ENCODE measurements around the gene MED13L.

The MED13L gene

DNA sequence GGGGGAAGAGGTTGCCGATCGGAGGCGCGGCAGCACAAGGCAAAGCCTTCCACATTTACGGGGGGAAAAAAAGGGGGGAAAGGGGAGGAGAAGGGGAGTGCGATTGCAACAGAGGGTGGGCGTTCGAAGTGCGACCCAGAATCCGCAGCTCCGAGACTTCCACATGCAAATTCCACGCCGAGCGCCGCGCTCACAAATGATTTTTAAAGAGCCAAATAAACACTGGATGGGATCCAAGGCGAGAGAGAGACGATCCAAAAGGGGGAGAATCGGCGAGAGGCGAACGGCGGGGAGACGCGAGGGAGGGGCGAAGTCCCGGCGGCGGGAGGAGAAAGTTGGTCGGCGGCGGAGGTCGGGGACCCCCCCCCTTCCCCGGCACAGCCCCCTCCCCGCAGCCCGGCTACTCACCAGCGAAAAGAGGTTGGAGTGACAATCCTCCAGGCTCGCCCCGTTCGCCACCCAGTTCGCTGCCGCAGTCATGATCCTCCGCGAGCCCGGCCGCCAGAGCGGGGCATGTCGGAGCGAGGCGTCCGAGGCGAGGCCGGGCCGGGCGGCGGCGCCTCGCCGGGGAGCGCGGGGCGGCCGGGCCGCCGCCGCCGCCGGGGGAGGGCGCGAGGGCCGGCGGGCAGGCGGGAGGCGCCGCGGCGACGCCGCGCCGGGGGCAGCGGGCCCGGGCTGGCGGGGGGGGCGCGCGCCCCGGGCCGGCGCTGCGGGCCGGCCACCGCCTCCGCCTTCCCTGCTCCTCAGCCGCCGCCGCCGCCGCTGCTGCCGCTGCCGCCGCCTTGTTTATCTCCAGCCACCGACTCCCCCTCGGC is 634 bp downstream of the MED13L start:
- DNase-seq = peak; percentile 64

DNA sequence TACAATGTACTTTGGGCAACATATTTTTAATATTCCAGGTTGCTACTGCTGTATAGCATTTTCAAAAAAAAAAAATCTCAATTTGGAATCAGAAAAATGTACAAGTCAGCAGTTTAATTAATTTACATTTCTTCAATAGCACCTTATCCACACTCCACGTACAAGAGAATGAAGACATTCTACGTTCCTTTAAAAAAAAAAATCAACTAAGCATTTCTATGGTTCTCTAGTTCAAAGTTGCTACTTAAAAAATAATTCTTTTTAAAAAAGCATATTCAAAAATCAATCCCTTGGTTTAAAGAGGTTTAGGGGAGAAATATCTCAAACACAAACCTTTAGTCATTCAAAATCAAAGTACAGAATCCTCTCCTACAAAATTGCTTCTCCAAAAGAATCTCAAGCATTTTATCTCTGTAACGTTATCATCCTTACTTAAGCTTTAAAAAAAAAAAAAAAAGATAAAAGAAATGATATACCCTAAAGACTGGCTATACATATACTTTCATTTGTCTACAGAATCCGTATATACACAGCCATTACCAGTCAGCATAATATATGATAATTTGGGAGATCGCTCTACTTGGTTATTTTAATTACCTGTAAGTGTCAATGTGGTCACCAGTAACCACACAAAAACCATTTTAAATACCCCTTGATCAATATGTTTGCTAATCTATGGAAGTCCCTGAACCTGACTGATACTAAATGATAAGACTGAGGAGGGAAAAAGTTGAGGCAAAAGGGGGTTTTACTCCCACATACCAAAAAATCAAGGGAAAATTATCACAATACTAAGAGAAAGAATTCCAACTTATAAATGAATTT is 2.7 kb downstream of the MED13L start:
- no peak for DNase-seq

DNA sequence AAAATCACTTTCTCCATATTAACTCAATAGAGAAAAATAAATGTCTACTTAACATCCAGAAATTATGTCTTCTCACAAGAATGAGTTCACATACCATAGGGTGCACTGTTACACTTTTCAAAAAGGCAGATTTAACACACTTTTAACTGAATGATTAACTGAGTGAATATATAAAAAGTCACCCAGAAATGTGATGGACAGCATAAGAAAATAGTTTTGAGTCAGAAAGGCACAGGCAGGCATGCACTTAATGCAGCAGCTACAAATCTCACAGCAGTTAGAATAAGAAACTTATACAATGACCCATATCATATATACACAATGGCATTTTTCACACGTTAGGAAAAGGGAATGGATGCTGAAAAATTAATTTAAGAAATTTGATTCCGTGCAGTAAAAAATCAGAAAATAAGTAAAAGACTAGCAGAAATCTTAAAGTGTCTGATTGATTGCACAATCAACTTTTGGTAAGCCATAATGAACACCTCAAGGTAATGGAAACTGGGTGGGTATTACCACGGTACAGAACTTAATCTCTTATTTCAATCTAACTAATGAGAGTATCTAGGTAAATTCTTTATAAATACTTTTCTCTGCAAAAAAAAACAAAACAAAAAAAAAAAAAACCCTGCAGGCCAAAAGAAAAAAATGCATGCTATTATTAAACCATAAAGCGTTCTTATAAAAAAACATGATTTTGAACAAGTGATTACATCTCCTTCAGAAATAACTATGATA is 3.5 kb downstream of the MED13L start:
- DNase-seq = no peak

- no peak for DNase-seq
Observed at GRCh38 chr12:116267948-116268347, 9.5 kb downstream of the MED13L start.

DNA sequence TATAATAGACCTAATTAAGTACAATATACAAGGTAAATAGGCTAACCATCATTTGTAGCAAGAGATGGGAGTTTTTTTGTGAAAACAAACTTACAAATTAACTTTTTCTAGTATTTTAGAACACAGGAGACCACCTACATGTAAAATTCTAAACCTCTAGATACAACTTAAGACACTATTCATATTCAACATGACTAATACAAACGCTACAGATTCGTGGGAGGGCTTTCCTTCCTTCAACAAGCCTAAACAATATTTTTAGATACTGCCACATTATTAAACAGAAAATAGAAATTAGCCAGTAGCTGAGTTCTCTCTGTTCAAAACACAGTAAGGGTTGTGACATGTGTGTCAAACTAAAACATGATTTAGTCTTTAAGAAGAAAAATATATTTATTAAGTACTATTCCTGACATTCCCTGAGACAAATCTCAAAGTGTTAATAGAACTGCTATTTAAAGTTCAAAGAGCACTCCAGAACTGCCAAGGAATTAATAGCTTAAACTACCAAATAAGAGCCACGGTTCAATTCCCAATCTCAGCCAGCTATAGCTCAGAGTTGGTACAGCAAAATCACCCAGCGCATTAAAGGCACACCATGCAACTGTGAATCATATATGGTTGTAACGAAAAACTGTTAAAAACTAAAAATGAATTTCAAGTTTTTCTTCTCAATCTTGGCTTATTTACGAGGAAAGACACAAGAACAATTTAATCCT is 10.7 kb downstream of the MED13L start:
- no peak for DNase-seq

GRCh38 chr12:116266168-116266601 is 11.3 kb downstream of the MED13L start:
- DNase-seq = no peak

DNA sequence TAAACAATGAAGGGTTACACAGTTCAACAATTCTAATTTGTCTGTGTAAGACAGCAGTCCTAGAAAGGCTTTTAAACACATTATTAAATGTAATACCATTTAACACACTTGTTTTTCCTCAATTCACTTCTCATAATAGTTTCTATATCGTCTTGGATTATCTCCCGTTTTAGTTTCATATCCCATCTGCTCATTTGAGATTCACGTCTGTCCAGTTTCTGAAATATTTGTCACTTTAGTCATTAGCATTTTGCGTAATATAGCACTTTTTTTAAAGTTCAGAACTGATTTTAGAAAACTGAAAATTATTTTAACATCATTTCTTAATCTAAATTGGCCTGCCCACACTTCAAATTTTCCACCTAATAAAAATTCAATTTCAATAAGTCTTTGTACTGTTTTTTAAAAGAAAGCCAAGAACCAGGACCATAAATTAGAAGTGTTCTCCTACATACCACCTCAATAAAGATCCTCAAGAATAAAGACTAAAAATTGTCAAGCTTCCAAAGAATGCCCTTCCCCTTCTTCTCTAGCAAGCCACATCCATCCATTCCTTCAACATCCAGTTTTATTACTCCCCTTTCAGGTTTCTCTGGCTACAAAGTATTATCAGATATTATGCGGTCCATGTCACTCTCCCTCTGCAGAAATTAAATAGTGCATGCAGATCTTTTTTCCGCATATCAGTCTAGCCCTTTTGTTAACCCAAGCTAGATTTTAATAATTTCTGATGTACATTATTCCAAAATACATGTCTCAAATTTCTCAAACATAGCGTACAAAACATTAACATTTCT is 11.9 kb downstream of the MED13L start:
- DNase-seq = no peak

- no peak for DNase-seq
Observed at GRCh38 chr12:116264525-116265070, 12.9 kb downstream of the MED13L start.

DNA sequence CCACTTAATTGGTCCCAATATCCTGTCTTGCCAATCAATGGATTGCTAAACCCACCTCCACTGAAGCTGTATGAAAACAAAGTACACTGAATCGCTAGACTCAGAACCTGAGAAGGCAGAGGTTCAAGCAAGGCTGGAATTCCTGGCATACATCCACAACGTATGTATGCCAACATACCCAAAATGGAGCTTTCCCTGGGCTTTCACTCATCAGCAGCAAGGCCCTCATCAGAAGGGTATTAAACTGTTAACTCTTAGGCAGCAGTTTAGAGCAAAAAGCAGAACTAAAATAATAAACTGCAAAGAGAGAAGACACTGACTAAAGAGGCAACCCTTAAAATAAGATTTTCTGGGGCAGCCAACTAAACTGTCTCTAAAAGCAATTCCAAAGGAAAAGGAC is 13.6 kb downstream of the MED13L start:
- DNase-seq = no peak

- DNase-seq = no peak
Observed at GRCh38 chr12:116263431-116263830, 14.1 kb downstream of the MED13L start.

- no peak for DNase-seq
Observed at GRCh38 chr12:116262741-116263140, 14.8 kb downstream of the MED13L start.

GRCh38 chr12:116261525-116262100 is 15.9 kb downstream of the MED13L start:
- no peak for DNase-seq

- no peak for DNase-seq
Observed at GRCh38 chr12:116259800-116260577, 17.5 kb downstream of the MED13L start.

GRCh38 chr12:116257826-116258225 is 19.7 kb downstream of the MED13L start:
- DNase-seq = no peak

- no peak for DNase-seq
Observed at GRCh38 chr12:116257215-116257614, 20.3 kb downstream of the MED13L start.

GRCh38 chr12:116249938-116250337 is 27.6 kb downstream of the MED13L start:
- DNase-seq = no peak

DNA sequence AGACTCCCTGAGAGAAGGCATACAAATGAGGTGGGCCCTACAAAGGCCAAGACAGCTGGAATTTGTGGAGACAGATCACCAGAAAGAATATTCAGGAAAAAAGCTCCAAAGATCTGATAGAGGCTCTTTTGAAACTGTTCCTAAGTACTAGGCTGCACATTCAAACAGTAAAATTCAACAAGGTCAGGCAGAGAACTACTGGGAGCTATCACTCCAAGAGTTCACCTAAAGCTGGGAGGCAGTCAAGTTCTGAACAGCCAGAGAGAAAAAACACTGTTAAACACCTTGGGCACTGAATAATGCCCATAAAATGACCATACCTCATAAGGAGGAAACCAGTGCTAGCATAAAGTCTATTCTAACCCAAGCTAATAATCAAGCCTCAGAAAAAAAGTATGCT is 28.6 kb downstream of the MED13L start:
- no peak for DNase-seq

- no peak for DNase-seq
Observed at GRCh38 chr12:116248433-116248832, 29.1 kb downstream of the MED13L start.

DNA sequence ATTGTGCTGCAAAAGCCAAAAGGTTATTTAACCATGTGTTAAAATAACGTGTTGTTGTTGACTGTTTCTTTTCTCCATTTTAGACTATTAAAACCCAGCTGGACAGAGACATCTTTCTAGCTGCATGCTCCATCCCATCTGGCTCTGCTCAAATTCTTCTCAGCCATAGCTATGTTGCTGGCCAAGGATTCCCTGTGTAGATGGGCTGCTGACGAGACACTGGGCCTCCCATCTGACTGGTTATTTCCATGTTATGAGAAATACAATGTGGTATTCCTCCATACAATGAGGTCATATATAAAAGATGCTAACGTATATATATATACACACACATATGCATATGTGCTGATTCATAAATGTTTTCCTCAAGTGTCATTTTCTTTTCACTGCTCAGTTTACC is 30.1 kb downstream of the MED13L start:
- no peak for DNase-seq

GRCh38 chr12:116246490-116247179 is 30.9 kb downstream of the MED13L start:
- no peak for DNase-seq

All from NCI-H1092 treated with DMSO at 0.1 percent for 48 hours (cell line).